Esophagus muscularis mucosa (tissue), 4 donors: Measurements from ENCODE around the gene CFAP74.

Experiments used
- CTCF ChIP-seq, 3 experiments: fragments of 200-600 bp in 2 of 3; fragments of 450-650 bp in 1 of 3; sonication (generic) in 2 of 3; IDR thresholded peaks; one replicate each; pipeline ENCODE4 v1.5.1; 2017 to 2019; ENCODE audit warnings: antibody characterized with exemption in 3 of 3, mild to moderate bottlenecking in 2 of 3, moderate library complexity in 1 of 3
- EP300 ChIP-seq: sonication (generic); formaldehyde crosslinking; IDR thresholded peaks from one replicate; pipeline ENCODE4 v1.6.1; 2017; ENCODE audit warnings: antibody characterized with exemption
- POLR2A ChIP-seq: fragments of 450-650 bp; IDR thresholded peaks from one replicate; pipeline ENCODE4 v1.6.1; 2017; ENCODE audit warnings: antibody characterized with exemption, moderate library complexity, mild to moderate bottlenecking, low read depth

DNA sequence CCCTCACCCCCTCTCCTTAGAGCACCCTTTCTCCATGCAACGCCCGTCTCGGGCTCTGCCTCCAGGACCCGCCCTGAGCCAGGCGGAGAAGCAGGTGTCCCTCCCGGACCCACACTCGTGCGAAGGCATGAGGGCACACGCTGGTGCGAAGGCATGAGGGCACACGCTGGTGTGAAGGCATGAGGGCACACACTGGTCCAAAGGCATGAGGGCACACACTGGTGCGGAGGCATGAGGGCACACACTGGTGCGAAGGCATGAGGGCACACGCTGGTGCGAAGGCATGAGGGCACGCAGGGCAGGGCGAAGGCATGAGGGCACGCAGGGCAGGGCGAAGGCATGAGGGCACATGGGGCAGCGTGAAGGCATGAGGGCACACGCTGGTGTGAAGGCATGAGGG, 78.7 kb downstream of the CFAP74 start:
- TF ChIP-seq CTCF (IDR thresholded peaks at IDR 0.05) (no peak), POLR2A (no peak), EP300 (no peak)
